A549 treated with CORT108297 at 1 μM for 4 hours (cell line): ENCODE data around the gene STK32A. TPM values are rescaled to one million over a fixed set of nuclear protein-coding genes. Genes with fewer than 3 reads are reported as not detected.

Experiments
- total RNA-seq: library from RNA; stranded (reverse); fragments of 200-300 nt; extraction: Qiagen RNA extraction; gene quantifications from 5 replicates; pipeline ENCODE4 v1.2.3, GENCODE V29; 2022

STK32A gene
- 0.15 to 0.50 TPM (median 0.25 TPM) in 5 replicates for total RNA-seq

GRCh38 chr5:147234825-147235635 is at the start of gene STK32A:
STK32A (plus strand) TSS chr5:147235026; CDS start chr5:147239635, 4,609 bp downstream.

